GM12891 (cell line): Measurements from ENCODE around the gene TBC1D4.

Source experiments
- POLR2A ChIP-seq: IDR thresholded peaks from 2 replicates; pipeline ENCODE4 v1.6.1; 2011; ENCODE audit warnings: low read depth, low read length, control low read depth
- POLR2AphosphoS5 ChIP-seq: IDR thresholded peaks from 2 replicates; pipeline ENCODE4 v1.6.1; 2011; ENCODE audit warnings: low read depth, low read length, control low read depth
- SPI1 ChIP-seq: IDR thresholded peaks from 2 replicates; pipeline ENCODE4 v1.6.1; 2011; ENCODE audit warnings: low read depth, low read length, control low read depth
- TAF1 ChIP-seq: IDR thresholded peaks from 2 replicates; pipeline ENCODE4 v1.6.1; 2011; ENCODE audit warnings: low read depth, low read length, control low read depth

GRCh38 chr13:75399168-75399878 lies 82.6 kb downstream of the TBC1D4 start:
- no peak for TF ChIP-seq POLR2AphosphoS5
- TF ChIP-seq POLR2A = no peak
- TF ChIP-seq TAF1 = no peak
- TF ChIP-seq SPI1 = no peak
